ENCODE data around the gene RALGAPA2. TPM values are rescaled to one million over a fixed set of nuclear protein-coding genes. Genes with fewer than 3 reads are reported as not detected.

The RALGAPA2 gene
- total RNA-seq, 2 donors from 2014 or later: 36.5 to 53.2 TPM

DNA sequence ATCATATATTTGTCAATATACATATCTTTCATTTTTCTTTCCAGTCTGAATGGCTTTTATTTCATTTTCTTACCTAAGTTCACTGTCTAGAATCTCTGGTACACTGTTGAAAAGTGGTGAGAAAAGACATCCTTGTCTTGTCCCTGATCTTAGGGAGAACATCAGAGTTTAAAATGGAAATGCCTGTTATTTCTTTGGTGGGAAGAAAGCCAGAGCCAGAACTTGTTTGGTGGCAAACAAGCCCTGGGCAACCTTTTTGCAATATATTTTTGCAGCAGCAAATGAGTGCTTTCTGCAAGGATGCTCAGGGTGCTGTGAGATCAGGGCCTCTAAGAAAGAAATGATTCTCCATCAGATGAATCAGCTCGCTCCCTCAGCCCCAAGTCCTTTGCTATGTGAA lies 156.6 kb downstream of the RALGAPA2 start:
- no peaks in the 10 kb centered on the region for H3K4me1 ChIP-seq (replicated peaks)
- H3K9me3 ChIP-seq: no peaks in the 10 kb centered on the region
- TF ChIP-seq, protein P1, sequence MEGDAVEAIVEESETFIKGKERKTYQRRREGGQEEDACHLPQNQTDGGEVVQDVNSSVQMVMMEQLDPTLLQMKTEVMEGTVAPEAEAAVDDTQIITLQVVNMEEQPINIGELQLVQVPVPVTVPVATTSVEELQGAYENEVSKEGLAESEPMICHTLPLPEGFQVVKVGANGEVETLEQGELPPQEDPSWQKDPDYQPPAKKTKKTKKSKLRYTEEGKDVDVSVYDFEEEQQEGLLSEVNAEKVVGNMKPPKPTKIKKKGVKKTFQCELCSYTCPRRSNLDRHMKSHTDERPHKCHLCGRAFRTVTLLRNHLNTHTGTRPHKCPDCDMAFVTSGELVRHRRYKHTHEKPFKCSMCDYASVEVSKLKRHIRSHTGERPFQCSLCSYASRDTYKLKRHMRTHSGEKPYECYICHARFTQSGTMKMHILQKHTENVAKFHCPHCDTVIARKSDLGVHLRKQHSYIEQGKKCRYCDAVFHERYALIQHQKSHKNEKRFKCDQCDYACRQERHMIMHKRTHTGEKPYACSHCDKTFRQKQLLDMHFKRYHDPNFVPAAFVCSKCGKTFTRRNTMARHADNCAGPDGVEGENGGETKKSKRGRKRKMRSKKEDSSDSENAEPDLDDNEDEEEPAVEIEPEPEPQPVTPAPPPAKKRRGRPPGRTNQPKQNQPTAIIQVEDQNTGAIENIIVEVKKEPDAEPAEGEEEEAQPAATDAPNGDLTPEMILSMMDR (IDR thresholded peaks at IDR 0.05): no peak
- TF ChIP-seq POLR2AphosphoS5 (IDR thresholded peaks at IDR 0.05) (no peak), POLR2A (IDR thresholded peaks at IDR 0.05) (no peak)
- H3K27me3 ChIP-seq (replicated peaks; ENCODE audit: insufficient read depth): no peaks in the 10 kb centered on the region
- no peak overlapping the region for H3K27ac ChIP-seq
- no peaks in the 10 kb centered on the region for H3K36me3 ChIP-seq
- WGBS: 94% methylated on average over 1 of the region's 1 CpG
- intact Hi-C loops (cut with DNase I): no loop called here
- no peak overlapping the region for H3K4me3 ChIP-seq
- DNase-seq (ENCODE audit: low spot score): no peak

DNA sequence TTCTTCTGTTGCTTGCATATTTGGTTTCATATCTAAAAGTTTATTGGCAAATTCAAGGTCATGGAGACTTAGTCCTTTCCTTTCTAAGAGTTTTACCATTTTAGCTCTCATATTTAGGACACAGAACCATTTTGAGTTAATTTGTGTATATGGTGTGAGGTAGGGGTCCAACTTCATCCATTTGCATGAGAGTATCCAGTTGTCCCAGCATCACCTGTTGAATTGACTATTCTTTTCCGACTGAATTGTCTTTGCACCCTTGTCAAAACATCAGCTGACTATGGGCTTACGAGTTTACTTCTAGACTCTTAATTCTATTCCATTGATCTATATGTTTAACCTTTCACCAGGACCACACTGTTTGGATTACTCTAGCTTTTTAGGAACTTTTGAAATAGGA lies 157.5 kb downstream of the RALGAPA2 start:
- H3K4me1 ChIP-seq (replicated peaks): no peaks in the 10 kb centered on the region
- H3K9me3 ChIP-seq: no peaks in the 10 kb centered on the region
- no peak overlapping the region for H3K4me3 ChIP-seq
- H3K27me3 ChIP-seq (replicated peaks; ENCODE audit: insufficient read depth): no peaks in the 10 kb centered on the region
- intact Hi-C loops (cut with DNase I): no loop called here
- H3K27ac ChIP-seq: no peak overlapping the region
- no peaks in the 10 kb centered on the region for H3K36me3 ChIP-seq
- TF ChIP-seq POLR2AphosphoS5 (IDR thresholded peaks at IDR 0.05) (no peak), POLR2A (IDR thresholded peaks at IDR 0.05) (no peak)
- TF ChIP-seq, protein P1 (IDR thresholded peaks at IDR 0.05): no peak
- DNase-seq (ENCODE audit: low spot score): no peak
- 93% methylated on average over 2 of the region's 2 CpGs for WGBS

DNA sequence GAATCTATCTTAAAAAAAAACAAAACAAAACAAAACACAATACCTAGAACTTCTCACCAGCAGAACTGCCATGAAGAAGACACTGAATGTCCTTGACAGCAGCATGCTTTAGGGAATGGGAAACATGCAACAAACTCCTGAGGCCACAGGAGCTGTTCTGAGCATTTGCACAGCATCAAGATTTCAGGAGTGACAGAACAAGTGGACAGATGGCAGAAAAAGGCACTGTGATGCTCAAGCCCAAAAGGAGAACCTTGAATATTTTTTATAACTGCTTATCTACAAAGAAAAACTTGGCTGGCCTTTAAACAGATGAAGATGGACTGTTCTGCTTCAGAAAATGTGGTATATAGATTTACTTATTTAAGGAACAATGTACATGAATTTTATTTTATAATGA lies 158.9 kb downstream of the RALGAPA2 start:
- TF ChIP-seq POLR2AphosphoS5 (IDR thresholded peaks at IDR 0.05) (no peak), POLR2A (IDR thresholded peaks at IDR 0.05) (no peak)
- TF ChIP-seq, protein P1 (IDR thresholded peaks at IDR 0.05): no peak
- H3K27me3 ChIP-seq (replicated peaks; ENCODE audit: insufficient read depth): no peaks in the 10 kb centered on the region
- intact Hi-C loops (cut with DNase I): no loop called here
- H3K9me3 ChIP-seq: no peaks in the 10 kb centered on the region
- H3K36me3 ChIP-seq: no peaks in the 10 kb centered on the region
- H3K27ac ChIP-seq: no peak overlapping the region
- H3K4me3 ChIP-seq: no peak overlapping the region
- H3K4me1 ChIP-seq (replicated peaks): no peaks in the 10 kb centered on the region
- DNase-seq (ENCODE audit: low spot score): no peak

DNA sequence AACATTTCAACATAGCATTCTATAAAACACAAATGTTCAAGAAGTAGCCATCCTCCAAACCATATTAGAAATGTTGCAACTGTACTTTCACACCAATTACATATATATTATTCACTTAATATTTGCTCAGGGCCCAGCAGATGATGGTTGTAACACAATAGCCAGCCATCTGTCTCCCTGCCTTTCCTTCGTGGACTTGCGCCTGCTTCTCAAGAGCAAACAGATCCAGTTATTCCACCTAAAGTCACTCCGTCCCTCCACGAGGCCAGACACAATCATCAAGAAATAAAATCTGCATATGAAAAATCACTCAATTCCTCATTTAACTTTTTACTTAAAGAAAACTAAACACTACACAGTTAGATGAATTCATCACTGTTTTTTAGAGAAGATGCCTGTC lies 160.4 kb downstream of the RALGAPA2 start:
- 75% methylated on average over 4 of the region's 4 CpGs for WGBS
- Histone ChIP-seq H3K4me1 (replicated peaks) (no peaks in the 10 kb centered on the region), H3K9me3 (no peaks in the 10 kb centered on the region), H3K27ac (no peak overlapping the region), H3K27me3 (replicated peaks; ENCODE audit: insufficient read depth) (no peaks in the 10 kb centered on the region), H3K4me3 (no peak overlapping the region), H3K36me3 (no peaks in the 10 kb centered on the region)
- TF ChIP-seq POLR2AphosphoS5 (IDR thresholded peaks at IDR 0.05) (no peak), POLR2A (IDR thresholded peaks at IDR 0.05) (no peak)
- TF ChIP-seq, protein P1 (IDR thresholded peaks at IDR 0.05): no peak
- DNase-seq (ENCODE audit: low spot score): no peak
- intact Hi-C loops (cut with DNase I): no loop called here

DNA sequence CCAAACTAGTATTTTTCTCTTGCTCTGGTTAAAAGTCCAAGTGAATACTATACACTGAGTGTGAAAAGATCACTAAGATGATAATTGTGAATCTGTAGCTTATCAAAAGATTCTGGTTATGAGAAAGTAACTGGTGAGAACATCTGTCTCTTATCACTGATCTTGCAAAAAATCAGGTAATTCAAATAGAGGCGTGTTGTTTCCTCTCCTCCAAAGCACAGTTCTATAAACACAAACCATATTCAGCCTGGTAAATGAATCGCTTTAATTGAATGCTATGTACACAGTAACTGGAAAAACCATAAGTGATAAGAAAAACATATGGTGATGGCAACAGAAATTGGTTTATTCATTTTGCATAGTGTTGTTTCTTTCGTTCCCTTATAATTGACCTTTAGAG lies 161.0 kb downstream of the RALGAPA2 start:
- H3K36me3 ChIP-seq: no peaks in the 10 kb centered on the region
- 57% methylated on average over 3 of the region's 3 CpGs for WGBS
- H3K4me3 ChIP-seq: no peak overlapping the region
- DNase-seq (ENCODE audit: low spot score): no peak
- H3K27ac ChIP-seq: no peak overlapping the region
- H3K27me3 ChIP-seq (replicated peaks; ENCODE audit: insufficient read depth): no peaks in the 10 kb centered on the region
- TF ChIP-seq POLR2A (IDR thresholded peaks at IDR 0.05): no peak
- TF ChIP-seq POLR2AphosphoS5 (IDR thresholded peaks at IDR 0.05): no peak
- TF ChIP-seq, protein P1 (IDR thresholded peaks at IDR 0.05): no peak
- no peaks in the 10 kb centered on the region for H3K4me1 ChIP-seq (replicated peaks)
- H3K9me3 ChIP-seq: no peaks in the 10 kb centered on the region
- intact Hi-C loops (cut with DNase I): no loop called here
